ENCODE results near the gene PROSER3. TPM values are rescaled to one million over a fixed set of nuclear protein-coding genes. Genes with fewer than 3 reads are reported as not detected.
"Not testable (repeated sequence)": the region's sequence is repeated elsewhere in the genome, so short reads cannot be mapped to it uniquely, and the experiment has no call there.

PROSER3 gene
- total RNA-seq, 4 donors from 2014 or later: 9.6 to 23.8 (median 17.1) TPM

DNA sequence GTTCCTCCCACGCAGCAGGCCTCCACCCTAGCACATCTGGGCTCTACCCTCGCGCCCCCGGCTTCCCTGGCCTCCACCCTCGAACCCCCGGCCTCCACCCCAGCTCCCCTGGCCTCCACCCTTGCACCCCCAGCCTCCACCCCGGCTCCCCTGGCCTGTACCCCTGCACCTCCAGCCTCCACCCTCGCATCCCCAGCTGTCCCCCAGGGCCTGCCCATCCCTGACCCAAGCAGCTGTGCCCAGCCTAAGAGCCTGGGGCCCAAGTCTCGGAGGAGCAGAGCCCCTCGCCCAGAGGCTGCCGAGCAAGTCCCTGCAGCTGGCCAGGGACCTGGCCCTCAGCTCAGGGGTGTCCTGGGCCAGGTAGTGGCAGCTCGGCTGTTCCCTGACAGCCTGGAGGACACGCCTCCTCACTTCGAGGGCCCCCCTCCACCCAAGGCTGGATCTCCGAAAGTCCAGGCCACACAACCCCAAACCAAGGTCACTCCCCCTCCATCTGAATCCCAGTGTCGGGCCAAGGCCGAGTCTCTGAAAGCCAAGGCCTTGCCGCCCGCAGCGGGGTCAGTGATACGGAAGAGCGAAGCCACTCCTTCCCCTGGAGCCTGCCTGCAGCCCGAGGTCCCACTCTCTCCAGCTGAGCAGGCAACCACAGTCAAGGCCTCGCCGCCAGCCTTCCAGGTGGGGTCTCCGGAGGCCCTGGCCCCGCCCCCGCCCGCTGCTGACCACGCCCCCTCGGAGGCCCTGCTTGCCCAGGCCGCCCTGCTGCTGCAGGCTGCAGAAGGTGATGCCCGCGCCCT, 9.5 kb downstream of the PROSER3 start:
- no peaks in the 10 kb centered on the region for H3K27me3 ChIP-seq
- no peak overlapping the region for H3K4me3 ChIP-seq
- DNase-seq (ENCODE audit: low spot score in 2 of 2): no peak
- WGBS: 83% methylated on average over 8 of the region's 34 CpGs
- TF ChIP-seq POLR2A (IDR thresholded peaks at IDR 0.05): no peak
- no peaks in the 10 kb centered on the region for H3K4me1 ChIP-seq
- H3K27ac ChIP-seq: no peak overlapping the region
- H3K36me3 ChIP-seq: peaks cover 49% of the 10 kb centered on the region
- no peaks in the 10 kb centered on the region for H3K9me3 ChIP-seq

DNA sequence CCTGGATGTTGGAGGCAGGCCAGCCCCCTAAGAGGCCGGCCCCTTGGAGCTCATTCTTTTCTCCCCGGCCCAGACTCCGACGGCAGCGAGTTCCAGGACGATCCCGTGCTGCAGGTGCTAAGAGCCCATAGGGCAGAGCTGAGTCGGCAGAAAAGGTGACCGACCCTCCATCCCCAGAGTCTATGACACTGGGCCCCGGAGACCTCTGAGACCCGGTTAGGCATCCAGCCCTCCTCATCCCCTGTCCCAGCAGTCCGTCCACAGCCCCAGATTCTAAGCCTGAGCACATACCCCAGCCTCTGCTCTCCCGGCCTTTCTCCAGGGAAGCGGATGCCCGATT, 10.1 kb downstream of the PROSER3 start:
- no peaks in the 10 kb centered on the region for H3K27me3 ChIP-seq
- DNase-seq (ENCODE audit: low spot score in 2 of 2): no peak
- no peak overlapping the region for H3K27ac ChIP-seq
- TF ChIP-seq POLR2A (IDR thresholded peaks at IDR 0.05) (no peak), POLR2AphosphoS5 (IDR thresholded peaks at IDR 0.05) (no peak), EP300 (IDR thresholded peaks at IDR 0.05) (no peak)
- TF ChIP-seq, protein P1, sequence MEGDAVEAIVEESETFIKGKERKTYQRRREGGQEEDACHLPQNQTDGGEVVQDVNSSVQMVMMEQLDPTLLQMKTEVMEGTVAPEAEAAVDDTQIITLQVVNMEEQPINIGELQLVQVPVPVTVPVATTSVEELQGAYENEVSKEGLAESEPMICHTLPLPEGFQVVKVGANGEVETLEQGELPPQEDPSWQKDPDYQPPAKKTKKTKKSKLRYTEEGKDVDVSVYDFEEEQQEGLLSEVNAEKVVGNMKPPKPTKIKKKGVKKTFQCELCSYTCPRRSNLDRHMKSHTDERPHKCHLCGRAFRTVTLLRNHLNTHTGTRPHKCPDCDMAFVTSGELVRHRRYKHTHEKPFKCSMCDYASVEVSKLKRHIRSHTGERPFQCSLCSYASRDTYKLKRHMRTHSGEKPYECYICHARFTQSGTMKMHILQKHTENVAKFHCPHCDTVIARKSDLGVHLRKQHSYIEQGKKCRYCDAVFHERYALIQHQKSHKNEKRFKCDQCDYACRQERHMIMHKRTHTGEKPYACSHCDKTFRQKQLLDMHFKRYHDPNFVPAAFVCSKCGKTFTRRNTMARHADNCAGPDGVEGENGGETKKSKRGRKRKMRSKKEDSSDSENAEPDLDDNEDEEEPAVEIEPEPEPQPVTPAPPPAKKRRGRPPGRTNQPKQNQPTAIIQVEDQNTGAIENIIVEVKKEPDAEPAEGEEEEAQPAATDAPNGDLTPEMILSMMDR (IDR thresholded peaks at IDR 0.05): no peak
- no peaks in the 10 kb centered on the region for H3K4me1 ChIP-seq
- H3K36me3 ChIP-seq: peaks cover 49% of the 10 kb centered on the region
- no peaks in the 10 kb centered on the region for H3K9me3 ChIP-seq
- 91% methylated on average over 4 of the region's 15 CpGs for WGBS
- no peak overlapping the region for H3K4me3 ChIP-seq

DNA sequence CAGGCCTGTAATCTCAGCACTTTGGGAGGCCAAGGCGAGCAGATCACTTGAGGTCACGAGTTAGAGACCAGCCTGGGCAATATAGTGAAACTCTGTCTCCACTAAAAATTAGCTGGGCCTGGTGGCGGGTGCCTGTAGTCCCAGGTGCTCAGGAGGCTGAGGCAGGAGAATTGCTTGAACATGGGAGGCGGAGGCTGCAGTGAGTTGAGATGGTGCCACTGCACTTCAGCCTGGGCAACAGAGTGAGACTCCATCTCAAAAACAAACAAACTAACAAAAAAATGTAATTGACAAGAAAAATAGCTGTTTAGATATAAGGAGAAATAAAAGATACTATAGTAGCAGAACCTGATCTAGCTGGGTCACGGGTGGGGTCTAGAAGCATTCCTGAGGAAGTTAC, 14.4 kb downstream of the PROSER3 start:
- Histone ChIP-seq H3K4me1 (peaks cover 18% of the 10 kb centered on the region), H3K36me3 (peaks cover 14% of the 10 kb centered on the region)
- H3K4me3 ChIP-seq; DNase-seq (ENCODE audit: low spot score in 2 of 2); H3K9me3 ChIP-seq; H3K27ac ChIP-seq; H3K27me3 ChIP-seq: not testable (repeated sequence)
- WGBS: 88% methylated on average over 5 of the region's 5 CpGs

DNA sequence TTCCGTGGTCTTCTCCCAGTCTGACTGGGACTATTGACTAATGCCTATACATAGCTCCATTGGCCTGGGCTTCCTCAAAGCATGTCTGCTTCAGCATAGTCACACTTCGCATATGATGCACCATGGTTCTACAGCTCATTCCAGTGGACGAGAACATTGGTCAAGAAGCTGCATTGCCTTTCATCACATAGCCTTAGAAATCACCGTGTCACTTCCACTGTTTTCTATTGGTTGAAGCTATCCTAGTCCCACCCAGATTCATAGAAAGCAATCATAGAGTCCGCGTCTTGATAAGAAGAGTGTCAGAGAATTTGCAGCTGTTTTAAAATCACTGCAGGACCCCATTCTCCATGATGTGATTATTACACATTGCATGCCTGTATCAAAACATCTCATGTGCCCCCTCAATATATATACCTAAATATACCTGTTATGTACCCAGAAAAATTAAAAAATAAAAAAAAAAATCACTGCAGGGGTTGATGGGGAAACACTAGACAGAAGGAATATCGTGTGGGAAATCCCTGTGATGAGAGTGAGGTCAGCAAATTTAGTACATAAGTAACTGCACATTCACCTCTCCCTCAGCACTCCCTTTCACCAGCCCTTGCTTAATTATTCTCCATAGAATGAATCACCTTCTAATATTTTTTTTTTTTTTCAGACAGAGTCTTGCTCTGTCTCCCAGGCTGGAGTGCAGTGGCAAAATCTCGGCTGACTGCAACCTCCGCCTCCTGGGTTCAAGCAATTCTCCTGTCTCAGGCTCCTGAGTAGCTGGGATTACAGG, 15.2 kb downstream of the PROSER3 start:
- Histone ChIP-seq H3K36me3 (peaks cover 6% of the 10 kb centered on the region), H3K27ac (no peak overlapping the region), H3K4me1 (peaks cover 18% of the 10 kb centered on the region), H3K9me3 (no peaks in the 10 kb centered on the region), H3K4me3 (no peak overlapping the region), H3K27me3 (no peaks in the 10 kb centered on the region)
- no peak for DNase-seq (ENCODE audit: low spot score in 2 of 2)
- TF ChIP-seq EP300 (IDR thresholded peaks at IDR 0.05) (no peak), POLR2AphosphoS5 (IDR thresholded peaks at IDR 0.05) (no peak), POLR2A (IDR thresholded peaks at IDR 0.05) (no peak)
- TF ChIP-seq, protein P1 (IDR thresholded peaks at IDR 0.05): no peak
- 59% methylated on average over 9 of the region's 9 CpGs for WGBS

DNA sequence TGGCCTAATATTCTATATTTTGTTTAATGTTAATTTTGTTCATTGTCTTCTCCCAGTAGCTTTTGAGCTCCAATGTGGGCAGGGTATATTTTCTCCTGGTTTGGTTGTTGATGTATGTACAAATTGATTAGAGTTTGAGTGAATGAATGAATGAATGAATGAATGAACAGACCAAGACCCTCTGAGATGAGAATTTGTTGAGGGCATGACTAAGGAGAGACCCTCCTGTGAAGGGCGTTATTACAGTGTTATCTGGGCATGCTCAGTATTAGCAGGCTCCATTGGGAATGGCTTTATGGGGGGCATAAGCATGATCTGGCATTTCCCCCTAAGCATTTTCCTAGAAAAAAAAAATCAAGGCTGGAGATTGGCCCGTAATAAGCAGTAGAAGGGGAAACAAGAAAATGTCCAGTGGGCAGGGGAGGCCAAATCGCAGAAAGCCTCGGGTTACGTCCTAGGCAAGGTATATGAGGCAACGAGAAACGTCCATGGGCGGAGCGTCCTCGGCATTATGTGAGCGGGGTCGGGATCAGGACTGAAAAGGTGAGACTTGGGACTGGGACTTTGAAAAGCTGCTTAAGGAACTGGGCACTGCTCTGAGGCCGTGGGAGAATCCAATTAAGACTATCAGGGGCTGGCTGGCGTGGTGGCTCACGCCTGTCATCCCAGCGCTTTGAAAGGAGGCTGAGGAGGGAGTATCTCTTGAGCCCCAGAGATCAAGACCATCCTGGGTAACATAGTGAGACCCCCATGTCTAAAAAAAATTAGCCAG, 16.5 kb downstream of the PROSER3 start:
- Histone ChIP-seq H3K4me3 (peak overlapping the region; percentile 86), H3K27ac (no peak overlapping the region), H3K27me3 (no peaks in the 10 kb centered on the region), H3K4me1 (peaks cover 18% of the 10 kb centered on the region), H3K9me3 (no peaks in the 10 kb centered on the region), H3K36me3 (peaks cover 3% of the 10 kb centered on the region)
- TF ChIP-seq POLR2AphosphoS5 (IDR thresholded peaks at IDR 0.05) (no peak), POLR2A (IDR thresholded peaks at IDR 0.05) (no peak), EP300 (IDR thresholded peaks at IDR 0.05) (no peak)
- TF ChIP-seq, protein P1 (IDR thresholded peaks at IDR 0.05): no peak
- no peak for DNase-seq (ENCODE audit: low spot score in 2 of 2)
- WGBS: 43% methylated on average over 16 of the region's 16 CpGs

DNA sequence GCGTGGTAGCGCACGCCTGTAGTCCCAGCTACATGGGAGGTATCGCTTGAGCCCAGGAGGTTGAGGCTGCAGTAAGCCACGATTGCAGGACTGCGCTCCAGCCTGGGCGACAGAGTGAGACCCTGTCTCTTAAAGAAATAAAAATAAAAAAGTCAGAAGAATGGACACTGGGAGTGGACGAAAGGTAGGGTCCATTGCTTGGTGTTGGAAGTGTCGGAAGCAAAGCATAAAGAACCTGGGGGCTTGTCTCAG, 17.0 kb downstream of the PROSER3 start:
- Histone ChIP-seq H3K4me1 (peaks cover 18% of the 10 kb centered on the region), H3K4me3 (peak overlapping the region; percentile 86), H3K9me3 (no peaks in the 10 kb centered on the region), H3K27ac (no peak overlapping the region), H3K36me3 (peaks cover 6% of the 10 kb centered on the region), H3K27me3 (no peaks in the 10 kb centered on the region)
- WGBS: 7% methylated on average over 9 of the region's 9 CpGs
- no peak for DNase-seq (ENCODE audit: low spot score in 2 of 2)
- TF ChIP-seq, protein P1 (IDR thresholded peaks at IDR 0.05): no peak
- TF ChIP-seq POLR2AphosphoS5 (IDR thresholded peaks at IDR 0.05) (no peak), POLR2A (IDR thresholded peaks at IDR 0.05) (no peak), EP300 (IDR thresholded peaks at IDR 0.05) (no peak)

Measured in suprapubic skin (tissue), 4 donors.